Epidermal melanocyte (primary cell): ENCODE results near the gene BAZ1B.
A peak's percentile ranks its signal among the peaks of the same experiment; 100 is the strongest.
"Not testable (repeated sequence)": the region's sequence is repeated elsewhere in the genome, so short reads cannot be mapped to it uniquely, and the experiment has no call there.

ENCODE experiments used
- DNase-seq: peaks from one replicate; pipeline ENCODE4 v3.0.0; 2011; ENCODE audit warnings: low spot score; ENCODE audit not compliant: insufficient read length

BAZ1B gene

GRCh38 chr7:73544678-73545077 is 22.6 kb upstream of the BAZ1B start:
- DNase-seq = no peak

DNA sequence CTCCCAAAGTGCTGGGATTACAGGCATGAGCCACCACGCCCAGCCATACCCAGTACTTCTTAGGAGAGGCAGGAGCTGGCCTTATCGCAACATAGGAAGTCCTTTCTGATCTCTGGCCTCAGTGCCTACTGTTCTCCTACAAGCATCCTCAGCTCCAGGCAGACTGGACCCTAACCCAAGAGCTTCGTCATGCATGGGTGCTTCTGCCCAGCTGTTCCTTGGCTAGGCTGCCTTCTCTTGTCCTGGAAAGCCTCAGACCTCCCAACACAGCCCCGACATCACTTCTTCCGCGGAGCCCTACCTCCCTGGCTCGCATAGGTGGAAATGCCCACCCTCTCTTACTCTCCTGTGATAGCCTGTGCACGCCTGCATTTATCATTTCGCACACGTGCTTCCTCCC is 19.6 kb upstream of the BAZ1B start:
- no peak for DNase-seq

DNA sequence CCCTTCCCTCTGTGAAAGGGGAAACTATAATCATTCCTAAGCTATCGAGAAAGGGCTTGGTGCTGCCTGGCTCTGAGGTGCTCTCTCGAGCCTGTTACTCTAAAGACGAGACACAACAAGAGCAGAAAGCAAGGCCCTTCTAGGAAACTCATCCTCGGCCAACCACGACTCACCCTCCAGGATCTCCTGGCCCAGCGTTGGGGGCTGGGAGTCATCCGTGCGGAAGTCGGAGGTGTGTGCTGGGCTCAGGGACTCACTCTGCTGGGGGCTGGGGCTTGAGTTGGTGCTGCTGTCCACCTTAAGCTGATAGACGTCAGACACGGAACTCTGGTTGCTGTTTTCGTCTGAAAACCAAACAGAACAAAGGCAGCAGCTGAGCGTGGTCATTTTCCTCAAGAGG is 17.6 kb upstream of the BAZ1B start:
- no peak for DNase-seq

GRCh38 chr7:73538510-73538909 is 16.4 kb upstream of the BAZ1B start:
- DNase-seq = not testable (repeated sequence)

GRCh38 chr7:73537051-73537450 is 15.0 kb upstream of the BAZ1B start:
- no peak for DNase-seq

GRCh38 chr7:73536479-73536878 is 14.4 kb upstream of the BAZ1B start:
- DNase-seq = no peak

- not testable (repeated sequence) for DNase-seq
Measured at GRCh38 chr7:73535918-73536317, 13.8 kb upstream of the BAZ1B start.

DNA sequence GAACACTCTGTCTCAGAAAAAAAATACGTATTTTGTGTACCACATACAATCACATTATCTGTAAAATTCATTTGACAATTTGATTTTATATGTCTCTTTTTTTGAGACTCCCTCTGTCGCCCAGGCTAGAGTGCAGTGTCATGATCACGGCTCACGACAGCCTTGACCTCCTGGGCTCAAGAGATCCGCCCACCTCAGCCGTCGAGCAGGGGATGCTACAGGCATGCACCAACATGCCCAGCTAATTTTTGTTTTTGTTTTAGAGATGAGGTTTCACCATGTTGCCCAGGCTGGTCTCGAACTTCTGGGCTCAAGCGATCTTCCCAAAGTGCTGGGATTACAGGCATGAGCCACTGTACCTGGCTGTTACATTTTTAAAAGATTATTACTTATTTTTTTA is 11.6 kb upstream of the BAZ1B start:
- DNase-seq = no peak

- no peak for DNase-seq
Measured at GRCh38 chr7:73532224-73532623, 10.1 kb upstream of the BAZ1B start.

GRCh38 chr7:73530800-73531199 is 8.7 kb upstream of the BAZ1B start:
- no peak for DNase-seq

GRCh38 chr7:73526896-73527821 is 5.1 kb upstream of the BAZ1B start:
- no peak for DNase-seq

- not testable (repeated sequence) for DNase-seq
Measured at GRCh38 chr7:73526158-73526494, 4.0 kb upstream of the BAZ1B start.

DNA sequence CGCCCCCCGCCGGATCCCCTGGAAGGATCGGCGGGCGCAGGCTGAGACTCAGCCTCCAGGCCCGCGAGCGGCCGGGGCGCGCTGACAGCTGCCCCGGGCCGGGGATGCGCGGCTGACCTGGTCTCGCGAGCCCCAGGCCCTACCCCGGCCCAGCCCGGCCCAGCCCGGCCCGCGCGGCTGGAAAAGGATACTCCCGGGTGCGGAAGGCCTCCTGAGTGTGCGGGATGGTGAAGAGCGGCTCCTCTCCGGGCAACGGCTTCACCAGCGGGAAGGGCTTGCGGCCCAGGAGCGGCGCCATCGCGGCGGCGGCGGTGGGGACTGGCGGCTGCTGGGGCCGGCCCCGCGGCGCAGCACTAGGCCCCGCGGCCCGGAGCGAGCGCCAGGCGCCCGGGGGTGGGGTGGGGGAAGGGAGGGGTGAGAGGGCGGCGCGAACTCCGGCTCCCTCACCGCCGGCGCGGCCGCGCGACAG is 423 bp downstream of the BAZ1B start:
- no peak for DNase-seq

DNA sequence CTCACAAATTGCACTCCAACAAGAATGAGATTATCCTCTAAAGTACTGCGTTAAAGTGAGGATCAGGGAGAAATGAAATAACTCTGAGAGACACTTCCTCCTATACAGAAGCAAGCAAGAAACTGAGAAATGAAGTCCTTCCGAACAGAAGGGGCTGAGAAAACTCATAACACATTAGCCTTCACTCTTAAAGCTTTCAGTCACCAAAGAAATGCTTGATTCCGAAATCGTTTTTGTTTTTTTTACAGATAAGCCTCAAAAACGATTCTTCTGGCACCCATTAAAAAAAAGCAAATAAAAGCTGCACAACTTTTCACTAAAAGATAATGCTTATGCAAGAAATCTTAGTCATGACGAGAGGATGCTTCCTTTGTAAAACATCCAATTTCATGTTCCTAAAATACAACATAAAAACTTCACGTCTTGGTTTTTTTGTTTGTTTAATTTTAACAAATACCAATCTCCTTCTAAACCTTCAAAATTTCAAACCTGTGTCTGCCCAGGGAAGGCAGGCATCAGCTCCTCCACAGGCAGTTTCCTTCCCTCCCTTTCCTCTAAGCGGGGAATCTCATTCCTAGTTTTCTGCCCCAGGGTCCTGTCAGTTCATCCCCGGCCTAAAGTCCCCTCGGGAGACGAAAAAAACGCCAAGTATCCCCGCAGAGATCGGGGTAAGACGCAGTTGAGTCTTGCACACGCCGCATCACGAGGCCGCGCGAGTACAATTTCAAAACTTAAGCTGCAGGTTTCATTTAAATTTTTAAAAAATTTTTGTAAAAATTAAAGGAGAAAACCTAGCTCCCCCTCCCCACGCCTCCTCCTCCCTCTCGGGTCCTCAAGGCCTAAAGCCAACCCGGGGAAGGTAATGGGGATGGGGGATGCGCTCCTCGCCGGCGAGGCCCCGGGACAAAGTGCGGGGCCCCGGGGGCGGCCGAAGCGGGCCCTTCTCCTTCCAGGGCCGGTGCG is 1.1 kb downstream of the BAZ1B start:
- peak; percentile 28 for DNase-seq

DNA sequence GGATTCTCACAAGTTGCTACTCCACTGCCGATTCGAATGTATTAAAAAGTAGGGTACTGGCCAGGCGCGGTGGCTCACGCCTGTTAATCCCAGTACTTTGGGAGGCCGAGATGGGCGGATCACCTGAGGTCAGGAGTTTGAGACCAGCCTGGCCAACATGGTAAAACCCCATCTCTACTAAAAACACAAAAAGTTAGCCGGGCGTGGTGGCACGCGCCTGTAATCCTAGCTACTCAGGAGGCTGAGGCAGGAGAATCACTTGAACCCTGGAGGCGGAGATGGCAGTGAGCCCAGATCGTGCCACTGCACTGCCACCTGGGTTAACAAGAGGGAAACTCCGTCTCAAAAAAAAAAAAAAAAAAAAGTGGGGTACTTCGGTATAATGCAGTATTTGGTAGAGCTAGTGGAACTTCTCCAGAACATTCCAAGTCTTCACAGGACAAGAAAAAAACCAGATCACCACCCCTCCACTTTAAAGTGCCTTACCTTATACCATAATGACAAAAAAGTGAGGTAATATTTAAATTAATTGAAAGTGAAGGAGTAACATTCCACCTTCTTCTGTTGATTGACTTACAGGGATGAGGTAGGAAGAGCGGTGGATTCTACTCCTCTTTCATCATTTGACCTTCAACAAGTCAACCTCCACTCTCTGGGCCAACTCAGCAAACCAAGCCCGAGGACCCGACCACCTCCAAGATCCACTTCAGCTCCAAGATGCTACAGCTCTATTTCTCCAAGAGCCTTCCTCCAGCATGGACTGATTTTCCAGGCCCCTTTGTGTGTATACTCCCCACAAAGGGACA is 2.0 kb downstream of the BAZ1B start:
- no peak for DNase-seq

- no peak for DNase-seq
Measured at GRCh38 chr7:73518470-73518869, 3.6 kb downstream of the BAZ1B start.

DNA sequence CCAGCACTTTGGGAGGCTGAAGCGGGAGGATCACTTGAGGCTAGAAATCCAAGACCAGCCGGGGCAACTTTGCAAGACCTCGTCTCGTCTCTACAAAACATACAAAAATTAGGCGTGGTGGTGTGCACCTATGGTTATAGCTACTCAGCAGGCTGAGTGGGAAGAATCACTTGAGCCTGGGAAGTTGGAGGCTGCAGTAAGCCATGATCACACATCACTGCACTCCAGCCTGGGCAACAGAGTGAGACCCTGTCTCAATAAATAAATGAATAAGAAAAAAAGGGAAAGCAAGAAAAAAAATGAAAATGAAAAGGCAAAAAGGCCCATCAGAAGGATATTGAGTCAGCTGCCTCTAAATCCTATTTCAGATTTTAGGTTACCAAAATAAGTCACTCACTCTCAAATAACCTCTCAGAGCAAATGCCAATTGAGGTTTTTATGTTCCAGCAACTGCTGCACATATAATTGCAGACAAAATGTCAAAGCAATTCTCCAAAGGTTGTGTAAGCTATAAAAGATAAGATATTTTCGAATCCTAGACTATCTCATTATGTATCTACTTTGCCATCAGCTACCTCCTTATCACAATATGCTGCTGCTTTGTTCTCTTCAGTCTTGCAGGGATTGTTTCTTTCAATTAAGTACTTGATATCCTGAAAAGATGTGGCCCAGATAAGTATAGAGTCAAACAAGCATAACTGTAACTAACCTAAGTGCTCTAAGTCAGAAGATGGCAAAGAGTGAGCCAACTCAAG is 4.7 kb downstream of the BAZ1B start:
- no peak for DNase-seq

DNA sequence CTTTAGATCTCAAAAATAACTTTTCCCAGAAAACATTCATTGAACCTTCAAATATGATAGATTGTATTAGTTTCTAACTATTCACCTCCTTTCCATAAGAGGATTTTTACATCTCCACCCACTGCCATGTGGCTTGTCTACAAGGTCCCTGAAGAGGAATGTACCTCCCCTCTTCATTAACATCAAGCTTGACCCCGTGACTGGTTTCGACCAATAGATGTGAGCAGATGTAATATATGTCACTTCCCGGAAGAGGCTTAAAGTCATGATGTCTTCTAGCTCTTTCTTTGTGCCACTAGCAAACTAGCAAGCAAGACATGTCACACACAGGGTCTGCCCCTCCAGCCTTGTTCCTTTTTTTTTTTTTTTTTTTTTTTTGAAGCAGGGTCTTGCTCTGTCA is 6.9 kb downstream of the BAZ1B start:
- no peak for DNase-seq

DNA sequence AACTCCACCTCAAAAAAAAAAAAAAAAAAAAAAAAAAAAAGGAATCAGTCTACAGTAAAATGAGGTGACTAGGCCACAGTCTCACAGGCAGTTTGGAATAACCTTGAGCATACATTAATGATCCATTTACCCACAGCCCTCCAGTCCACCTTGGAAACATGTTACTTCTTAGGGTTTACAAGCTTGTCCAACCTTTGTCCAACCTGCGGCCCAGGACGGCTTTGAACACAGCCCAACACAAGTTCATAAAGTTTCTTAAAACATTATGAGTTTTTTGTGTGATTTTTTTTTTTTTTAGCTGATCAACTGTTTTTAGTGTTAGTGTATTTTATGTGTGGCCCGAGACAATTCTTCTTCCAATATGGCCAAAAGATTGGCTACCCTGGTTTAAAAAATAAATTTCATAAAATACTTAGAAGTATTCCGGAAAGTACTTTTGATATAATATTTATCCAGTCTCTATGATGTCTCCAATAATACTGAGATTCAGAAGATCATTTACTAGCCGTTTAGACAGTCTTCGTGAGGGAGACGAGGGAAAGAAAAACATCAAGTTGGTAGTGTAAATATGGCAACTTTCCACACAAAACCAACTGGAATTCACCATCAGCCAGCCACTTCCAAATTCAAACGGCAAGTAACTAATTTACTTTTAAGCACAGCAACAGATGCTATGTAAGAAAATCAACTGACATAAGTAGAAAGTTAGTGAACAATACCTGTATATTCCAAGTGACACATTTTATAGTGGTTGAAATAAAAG is 9.9 kb downstream of the BAZ1B start:
- no peak for DNase-seq

- no peak for DNase-seq
Measured at GRCh38 chr7:73509463-73509862, 12.6 kb downstream of the BAZ1B start.
